GM18517 (cell line): ENCODE data around the gene SLC44A5.
"Not testable (repeated sequence)": the region's sequence is repeated elsewhere in the genome, so short reads cannot be mapped to it uniquely, and the experiment has no call there.

Source experiments
- ATAC-seq: cut with Tn5 transposase; IDR thresholded peaks from one replicate; pipeline ENCODE4 v1.9.1; 2021; ENCODE audit warnings: mild to moderate bottlenecking, moderate library complexity; ENCODE audit not compliant: unreplicated experiment

Gene SLC44A5

GRCh38 chr1:75203415-75204277 is 407.3 kb downstream of the SLC44A5 start:
- peak; percentile 96 for ATAC-seq

DNA sequence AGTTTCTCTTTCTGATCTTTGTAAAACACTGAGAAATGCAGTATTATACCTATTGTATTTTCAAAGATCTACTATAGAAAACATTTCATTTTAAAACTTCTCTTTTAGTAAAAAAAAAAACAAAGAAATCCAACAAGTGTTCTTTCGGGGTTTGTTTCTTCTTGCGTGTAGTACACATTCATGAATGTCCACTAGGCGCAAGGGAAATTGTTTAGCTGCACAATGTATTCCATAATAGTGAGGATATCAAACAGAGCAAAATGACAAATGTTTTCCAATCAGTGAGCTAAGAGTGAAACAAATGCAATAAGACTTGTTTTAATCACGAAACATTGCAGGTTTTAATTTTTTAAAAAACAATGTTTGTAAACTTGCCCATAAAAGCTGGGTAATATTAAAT is 408.2 kb downstream of the SLC44A5 start:
- ATAC-seq = no peak

- ATAC-seq = no peak
Observed at GRCh38 chr1:75198761-75199160, 412.2 kb downstream of the SLC44A5 start.

DNA sequence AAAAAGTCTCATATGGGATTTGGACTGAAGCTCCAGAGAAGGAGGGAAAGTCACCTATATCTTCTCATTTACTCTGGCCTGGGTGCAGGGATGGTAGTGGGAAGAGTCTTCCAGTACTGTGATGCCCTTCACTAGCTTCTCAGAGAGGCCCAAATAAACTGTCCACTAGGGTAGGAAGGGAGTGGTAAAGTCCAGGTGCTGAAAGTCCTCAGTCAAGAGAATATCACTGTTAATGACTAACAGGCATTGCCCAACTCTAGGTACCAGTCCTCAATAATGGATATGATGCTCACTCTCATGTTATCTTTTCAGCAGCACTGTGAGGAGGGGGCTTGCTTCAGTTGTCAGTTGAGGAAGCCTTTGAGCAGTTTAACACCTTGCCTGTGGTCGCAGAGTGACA is 412.8 kb downstream of the SLC44A5 start:
- ATAC-seq = no peak

DNA sequence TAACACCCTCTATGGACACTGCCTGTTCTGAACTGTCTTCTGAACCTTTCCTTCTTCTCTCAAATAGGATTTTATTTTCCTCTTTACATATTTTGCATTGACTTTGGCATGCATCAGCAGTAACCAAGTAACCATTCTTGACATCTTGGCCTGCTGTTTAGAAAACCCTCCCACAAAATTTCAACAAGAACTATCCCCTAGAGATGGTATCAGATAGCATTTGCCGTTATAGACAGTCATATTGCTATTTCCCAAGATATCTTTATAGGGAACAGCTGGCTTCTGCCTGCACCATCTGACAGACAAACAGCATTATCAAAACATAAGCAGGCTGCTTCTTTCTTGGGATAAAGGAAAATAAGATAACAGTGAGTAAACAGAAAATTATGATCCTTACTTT is 422.0 kb downstream of the SLC44A5 start:
- ATAC-seq = no peak

GRCh38 chr1:75181214-75181955 is 429.5 kb downstream of the SLC44A5 start:
- ATAC-seq = not testable (repeated sequence)

- no peak for ATAC-seq
Observed at GRCh38 chr1:75174031-75174760, 436.7 kb downstream of the SLC44A5 start.

DNA sequence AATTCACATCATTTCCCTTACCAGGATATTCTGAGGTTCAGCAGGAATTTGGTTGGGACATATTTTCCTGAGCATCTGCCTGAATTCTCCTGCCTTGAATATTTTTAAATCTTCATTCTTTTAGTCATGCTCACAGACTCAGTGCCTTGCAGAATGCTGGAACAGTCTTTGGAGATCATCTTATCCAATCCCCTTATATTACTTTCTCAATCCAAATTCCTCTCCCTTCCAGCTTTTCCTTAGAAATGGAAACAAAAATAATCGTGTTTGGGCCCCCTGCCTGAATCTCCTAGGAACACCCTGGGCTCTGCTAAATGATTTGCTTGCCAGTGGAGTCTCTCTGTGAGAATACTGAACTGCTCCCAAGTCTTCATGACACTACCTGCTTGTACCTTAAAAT is 438.4 kb downstream of the SLC44A5 start:
- ATAC-seq = no peak

DNA sequence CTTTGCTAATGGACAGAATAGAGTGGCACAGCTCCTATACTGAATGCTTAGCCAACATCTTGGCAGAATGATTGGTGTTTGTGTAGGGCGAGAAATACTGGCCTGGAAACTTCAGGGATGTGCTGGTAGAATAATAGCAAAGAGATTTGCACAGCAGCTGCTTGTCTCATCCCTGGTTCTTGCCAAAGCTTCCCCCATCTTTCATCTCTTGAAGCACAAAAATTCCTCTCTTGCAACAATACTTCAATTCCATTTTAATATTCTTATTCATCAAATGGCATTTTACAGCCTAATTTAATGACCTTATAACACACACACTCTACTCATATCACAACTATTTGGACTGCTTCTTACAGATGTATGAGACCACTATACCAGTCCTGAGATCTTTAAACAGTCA is 439.0 kb downstream of the SLC44A5 start:
- ATAC-seq = no peak

- ATAC-seq = no peak
Observed at GRCh38 chr1:75170981-75171380, 439.9 kb downstream of the SLC44A5 start.

DNA sequence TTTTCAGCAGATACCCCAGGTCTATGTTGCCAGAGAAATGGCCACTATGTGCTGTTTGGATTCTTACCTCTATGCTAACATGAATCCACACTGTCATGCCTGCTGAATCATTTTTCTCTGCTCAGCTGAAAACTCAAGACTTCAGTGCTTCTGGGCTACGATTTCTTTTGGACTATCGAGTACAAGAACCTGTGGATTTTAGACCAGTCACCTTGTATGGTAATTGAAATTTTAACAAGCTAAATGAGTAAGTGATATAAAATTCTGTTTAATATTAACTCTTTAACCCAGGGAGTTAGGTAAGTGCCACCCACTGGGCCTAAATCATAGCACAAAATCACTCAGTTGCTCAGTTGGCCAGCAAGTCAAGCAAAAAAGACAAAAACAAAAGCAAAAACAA is 440.9 kb downstream of the SLC44A5 start:
- no peak for ATAC-seq

DNA sequence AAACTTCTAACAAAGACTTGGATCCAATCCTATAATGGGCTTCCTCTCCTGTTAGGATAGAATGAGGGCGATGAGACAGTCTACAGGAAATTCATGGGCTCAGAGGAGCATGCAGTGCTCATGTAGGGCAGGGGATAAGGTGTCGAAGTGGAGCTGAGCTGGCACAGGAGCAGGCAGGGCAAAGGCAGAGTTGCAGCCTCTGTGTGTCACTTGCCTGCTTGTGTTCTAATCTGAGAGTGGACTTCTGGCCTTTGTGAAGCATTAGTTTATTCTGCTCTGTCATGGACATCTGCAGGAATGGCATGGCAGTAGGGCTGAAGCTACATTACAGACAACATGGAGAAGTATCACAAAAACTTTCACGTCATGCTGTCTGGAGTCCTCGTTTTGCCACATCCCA is 444.1 kb downstream of the SLC44A5 start:
- no peak for ATAC-seq

DNA sequence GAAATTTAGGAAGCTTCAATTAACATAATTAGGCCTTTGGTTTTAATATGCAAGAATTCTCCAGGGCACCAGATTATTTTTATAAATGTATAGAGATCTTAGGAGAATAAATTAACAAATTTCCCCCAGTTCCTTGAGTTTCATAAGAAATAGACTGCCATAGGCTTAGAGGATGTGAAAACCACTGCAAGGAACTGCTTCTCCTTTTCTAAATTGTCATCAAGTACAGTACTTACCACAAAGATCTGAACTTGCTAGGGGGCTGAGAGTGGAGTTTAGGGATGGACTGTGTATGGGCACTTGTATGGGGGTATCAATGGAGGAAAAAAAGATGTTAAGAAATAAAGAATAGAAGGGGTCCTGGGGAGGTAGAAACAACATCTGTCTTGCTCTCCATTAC is 445.6 kb downstream of the SLC44A5 start:
- ATAC-seq = no peak

- ATAC-seq = no peak
Observed at GRCh38 chr1:75159154-75159553, 451.8 kb downstream of the SLC44A5 start.
